Muscle layer of colon (tissue), 2 donors: ENCODE data around the gene GRK1.

ENCODE experiments used
- H3K27ac ChIP-seq: one replicate; pipeline ENCODE4 v1.7.0; 2013; ENCODE audit warnings: low read depth, mild to moderate bottlenecking, low read length, moderate library complexity
- H3K27me3 ChIP-seq, 2 donors: one replicate each; pipeline ENCODE4 v1.7.0; 2013; ENCODE audit warnings: low read length in 2 of 2, mild to moderate bottlenecking in 2 of 2; ENCODE audit not compliant: insufficient read depth in 2 of 2, control insufficient read depth in 1 of 2
- H3K36me3 ChIP-seq: one replicate; pipeline ENCODE4 v1.7.0; 2013; ENCODE audit warnings: mild to moderate bottlenecking, low read length; ENCODE audit not compliant: insufficient read depth
- H3K4me1 ChIP-seq: one replicate; pipeline ENCODE4 v1.7.0; 2013; ENCODE audit warnings: mild to moderate bottlenecking, low read length; ENCODE audit not compliant: insufficient read depth
- H3K4me3 ChIP-seq, 2 donors: one replicate each; pipeline ENCODE4 v1.7.0; 2013; ENCODE audit warnings: low read length in 2 of 2, low read depth in 1 of 2, mild to moderate bottlenecking in 1 of 2, moderate library complexity in 1 of 2
- H3K9ac ChIP-seq: one replicate; pipeline ENCODE4 v1.7.0; 2013; ENCODE audit warnings: low read length
- H3K9me3 ChIP-seq: one replicate; pipeline ENCODE4 v1.7.0; 2013; ENCODE audit warnings: mild to moderate bottlenecking, low read length
- donor health status: abdominal sarcoma.
- donor health status: Adenocarcinoma of cecum.

GRK1 gene

GRCh38 chr13:113653264-113654174, 13.5 kb upstream of the GRK1 start:
- Histone ChIP-seq H3K27me3 (no peaks in the 10 kb centered on the region), H3K27ac (no peak overlapping the region), H3K9ac (no peak overlapping the region), H3K36me3 (no peaks in the 10 kb centered on the region), H3K9me3 (no peaks in the 10 kb centered on the region), H3K4me1 (no peaks in the 10 kb centered on the region), H3K4me3 (no peak overlapping the region)

DNA sequence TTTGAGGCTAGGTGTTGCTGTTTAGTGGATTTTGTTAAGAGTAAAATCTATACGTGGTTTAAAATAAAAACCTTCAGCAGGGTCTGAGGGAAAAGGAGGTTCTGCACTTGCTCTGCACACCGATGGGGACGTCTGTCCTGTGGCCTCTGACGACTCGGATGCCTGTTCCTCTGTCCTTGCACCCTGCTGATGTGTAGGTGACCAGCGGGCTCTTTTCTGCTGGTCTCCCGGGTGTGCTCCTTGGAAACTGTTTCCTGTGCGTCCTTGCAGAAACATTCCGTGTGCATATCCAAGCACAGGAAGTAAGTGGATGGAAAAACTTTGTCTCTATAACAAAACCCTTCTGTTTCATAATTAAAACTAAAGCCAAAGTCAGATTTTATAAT, 12.9 kb upstream of the GRK1 start:
- Histone ChIP-seq H3K4me1 (no peaks in the 10 kb centered on the region), H3K9me3 (no peaks in the 10 kb centered on the region), H3K9ac (no peak overlapping the region), H3K4me3 (no peak overlapping the region), H3K27ac (no peak overlapping the region), H3K27me3 (no peaks in the 10 kb centered on the region), H3K36me3 (no peaks in the 10 kb centered on the region)

DNA sequence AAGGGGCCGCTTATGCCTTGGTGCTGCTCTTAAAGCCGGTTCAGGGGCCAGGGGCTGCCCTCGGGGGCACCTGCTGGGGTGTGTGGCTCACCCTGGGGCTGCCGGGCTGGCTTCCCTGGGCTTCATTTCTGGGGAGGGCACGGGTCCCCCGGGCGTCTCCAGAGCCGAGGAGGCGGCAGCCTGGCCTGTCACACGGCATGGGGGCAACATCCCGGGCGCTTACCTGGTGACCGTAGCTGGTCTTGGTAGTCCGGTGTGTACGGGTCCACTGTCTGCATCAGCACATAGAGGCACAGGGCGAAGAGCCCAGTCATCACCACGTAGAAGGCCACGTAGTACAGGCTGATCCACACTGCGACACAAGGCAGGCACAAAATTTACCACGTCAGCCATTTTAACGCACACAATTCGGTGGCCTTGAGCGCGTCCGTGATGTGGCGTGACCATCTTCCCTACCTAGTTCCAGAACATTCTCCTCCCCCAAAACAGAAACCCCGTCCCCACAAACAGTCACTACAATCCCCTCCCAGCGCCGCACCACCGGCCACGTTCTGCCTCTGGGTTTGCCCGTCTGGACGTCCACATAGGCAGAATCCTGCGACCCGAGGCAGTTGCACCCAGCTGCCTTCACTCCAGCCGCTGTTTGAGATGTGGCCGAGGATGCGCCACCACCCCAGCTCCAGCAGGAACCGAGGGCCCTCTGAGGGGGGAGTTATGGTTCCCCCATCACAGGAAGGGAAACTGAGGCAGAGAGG, 12.3 kb upstream of the GRK1 start:
- no peaks in the 10 kb centered on the region for H3K9me3 ChIP-seq
- no peaks in the 10 kb centered on the region for H3K4me1 ChIP-seq
- H3K9ac ChIP-seq: no peak overlapping the region
- H3K27me3 ChIP-seq: no peaks in the 10 kb centered on the region
- H3K27ac ChIP-seq: no peak overlapping the region
- no peaks in the 10 kb centered on the region for H3K36me3 ChIP-seq
- H3K4me3 ChIP-seq: no peak overlapping the region

GRCh38 chr13:113655346-113656002, 11.5 kb upstream of the GRK1 start:
- H3K27ac ChIP-seq: no peak overlapping the region
- no peaks in the 10 kb centered on the region for H3K27me3 ChIP-seq
- no peaks in the 10 kb centered on the region for H3K9me3 ChIP-seq
- no peaks in the 10 kb centered on the region for H3K4me1 ChIP-seq
- no peak overlapping the region for H3K9ac ChIP-seq
- H3K36me3 ChIP-seq: no peaks in the 10 kb centered on the region
- no peak overlapping the region for H3K4me3 ChIP-seq

DNA sequence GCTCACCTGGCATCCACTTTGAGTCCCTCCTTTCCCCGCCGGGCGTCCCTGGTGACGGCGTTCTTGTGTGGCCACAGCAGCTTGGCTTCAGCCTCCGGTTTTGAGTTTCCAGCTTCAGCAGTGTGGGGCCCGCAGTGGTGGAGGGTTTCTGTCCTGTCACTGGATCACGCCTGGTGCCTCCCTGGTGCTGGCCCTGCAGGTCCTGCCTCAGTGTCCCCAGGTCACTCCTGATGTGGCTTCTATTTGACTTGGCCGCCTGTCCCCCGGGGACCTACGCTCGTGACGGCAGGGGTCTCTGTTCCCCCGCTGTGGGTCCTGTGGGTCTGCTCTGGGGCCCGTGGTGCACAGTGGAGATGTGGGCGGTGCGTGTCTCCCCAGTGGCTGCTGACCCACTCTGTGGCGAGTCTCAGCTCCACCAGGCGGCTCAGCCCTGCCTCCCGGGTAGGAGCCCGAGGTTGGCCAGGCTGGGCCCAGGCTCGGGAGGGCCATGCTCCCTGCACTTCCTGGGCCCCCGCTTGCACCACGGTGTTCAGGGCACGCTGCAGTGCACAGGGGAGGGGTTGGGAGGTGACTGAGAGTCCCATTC, 10.9 kb upstream of the GRK1 start:
- no peaks in the 10 kb centered on the region for H3K27me3 ChIP-seq
- H3K27ac ChIP-seq: no peak overlapping the region
- H3K4me3 ChIP-seq: no peak overlapping the region
- H3K9me3 ChIP-seq: no peaks in the 10 kb centered on the region
- no peak overlapping the region for H3K9ac ChIP-seq
- H3K36me3 ChIP-seq: no peaks in the 10 kb centered on the region
- H3K4me1 ChIP-seq: no peaks in the 10 kb centered on the region

GRCh38 chr13:113656831-113657671, 10.0 kb upstream of the GRK1 start:
- Histone ChIP-seq H3K9ac (no peak overlapping the region), H3K9me3 (no peaks in the 10 kb centered on the region), H3K36me3 (no peaks in the 10 kb centered on the region), H3K4me1 (no peaks in the 10 kb centered on the region), H3K4me3 (no peak overlapping the region), H3K27me3 (no peaks in the 10 kb centered on the region), H3K27ac (no peak overlapping the region)

DNA sequence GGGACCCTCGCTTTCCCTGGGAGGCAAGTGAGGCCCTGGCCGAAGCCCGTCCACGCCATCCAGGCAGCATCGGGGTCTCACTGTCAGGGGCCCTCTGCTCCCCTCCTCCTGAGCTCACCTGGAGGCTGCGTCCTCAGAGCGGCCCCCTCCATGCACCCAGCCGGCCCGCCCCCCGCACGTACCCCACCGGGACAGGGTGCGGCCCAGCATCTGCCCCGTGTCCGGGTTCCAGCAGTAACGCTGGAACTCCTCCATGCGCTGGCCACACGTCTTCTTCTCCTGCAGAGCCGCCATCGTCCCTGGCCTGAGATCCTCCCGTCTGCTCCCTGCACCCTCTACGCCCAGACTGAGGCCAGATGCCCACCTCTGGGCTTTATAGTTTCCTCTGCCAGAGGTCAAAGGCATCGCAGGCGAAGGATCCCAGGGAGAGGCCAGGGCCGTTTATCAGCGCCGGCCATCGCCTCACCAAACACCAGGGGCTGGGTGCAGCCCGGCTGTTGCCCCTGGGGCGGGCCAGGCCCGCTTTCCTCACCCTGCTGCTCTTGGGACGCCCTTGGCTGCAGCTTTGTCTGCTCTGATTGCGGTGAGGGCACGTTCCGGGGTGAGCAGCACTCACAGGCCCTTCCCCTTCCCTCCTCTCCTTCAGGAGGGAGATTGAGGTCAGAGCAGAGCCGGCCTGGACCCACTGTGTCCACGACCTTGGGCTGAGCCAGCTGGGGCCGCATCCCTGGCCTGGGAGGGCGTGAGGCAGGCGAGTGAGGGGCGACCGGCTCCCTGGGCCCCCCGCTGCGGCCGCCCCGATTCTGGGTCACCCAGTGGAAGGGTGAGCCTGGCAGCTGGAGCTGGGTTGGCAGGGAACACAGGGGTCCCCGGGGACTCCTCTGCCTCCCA, 8.9 kb upstream of the GRK1 start, which contains the start of gene ATP4B:
Gene ATP4B (minus strand): TSS at position 348 of the 891 bp plus-strand sequence. CDS start 54 bp downstream, at position 294.
- no peak within 1 kb of the TSS for H3K4me3 ChIP-seq
- no peaks in the 10 kb centered on the region for H3K27me3 ChIP-seq
- H3K9ac ChIP-seq: no peak within 1 kb of the TSS
- no peak within 1 kb of the TSS for H3K27ac ChIP-seq
- H3K36me3 ChIP-seq: no peaks in the 10 kb centered on the region
- H3K4me1 ChIP-seq: no peaks in the 10 kb centered on the region
- H3K9me3 ChIP-seq: no peaks in the 10 kb centered on the region

GRCh38 chr13:113658836-113659235, 8.2 kb upstream of the GRK1 start:
- no peaks in the 10 kb centered on the region for H3K27me3 ChIP-seq
- no peak overlapping the region for H3K4me3 ChIP-seq
- H3K9ac ChIP-seq: no peak overlapping the region

DNA sequence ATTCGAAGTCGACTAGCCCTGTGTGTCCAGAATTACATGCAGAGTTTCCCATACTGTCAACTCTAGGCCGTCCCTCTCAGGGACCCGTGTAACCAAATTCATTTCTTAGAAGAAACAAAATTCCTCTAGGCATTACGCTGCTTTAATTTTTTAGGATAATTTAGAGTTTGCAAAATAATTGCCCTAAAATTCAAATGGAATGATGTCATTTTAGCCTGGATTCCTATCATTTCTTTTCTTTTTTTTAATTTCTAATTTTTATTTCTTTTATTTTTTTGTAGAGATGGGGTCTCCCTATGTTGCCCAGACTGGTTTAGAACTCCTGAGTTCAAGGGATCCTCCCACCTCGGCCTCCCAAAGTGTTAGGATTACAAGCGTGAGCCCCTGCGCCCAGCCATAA, 7.7 kb upstream of the GRK1 start:
- H3K36me3 ChIP-seq: no peaks in the 10 kb centered on the region
- H3K9ac ChIP-seq: no peak overlapping the region
- H3K4me1 ChIP-seq: no peaks in the 10 kb centered on the region
- H3K9me3 ChIP-seq: no peaks in the 10 kb centered on the region
- H3K27me3 ChIP-seq: no peaks in the 10 kb centered on the region
- no peak overlapping the region for H3K27ac ChIP-seq
- no peak overlapping the region for H3K4me3 ChIP-seq

More at GRCh38 chr13:113658836-113659235, 8.2 kb upstream of the GRK1 start:
- H3K27ac ChIP-seq: no peak overlapping the region
- no peaks in the 10 kb centered on the region for H3K4me1 ChIP-seq
- no peaks in the 10 kb centered on the region for H3K36me3 ChIP-seq
- no peaks in the 10 kb centered on the region for H3K9me3 ChIP-seq

- H3K27me3 ChIP-seq: no peaks in the 10 kb centered on the region
- H3K4me1 ChIP-seq: no peaks in the 10 kb centered on the region
- H3K4me3 ChIP-seq: no peak overlapping the region
- H3K9me3 ChIP-seq: no peaks in the 10 kb centered on the region
- no peak overlapping the region for H3K9ac ChIP-seq
- no peaks in the 10 kb centered on the region for H3K36me3 ChIP-seq
- no peak overlapping the region for H3K27ac ChIP-seq
Observed at GRCh38 chr13:113660066-113660465, 7.0 kb upstream of the GRK1 start.
